Measurements from ENCODE around the gene TNS3.

The TNS3 gene

DNA sequence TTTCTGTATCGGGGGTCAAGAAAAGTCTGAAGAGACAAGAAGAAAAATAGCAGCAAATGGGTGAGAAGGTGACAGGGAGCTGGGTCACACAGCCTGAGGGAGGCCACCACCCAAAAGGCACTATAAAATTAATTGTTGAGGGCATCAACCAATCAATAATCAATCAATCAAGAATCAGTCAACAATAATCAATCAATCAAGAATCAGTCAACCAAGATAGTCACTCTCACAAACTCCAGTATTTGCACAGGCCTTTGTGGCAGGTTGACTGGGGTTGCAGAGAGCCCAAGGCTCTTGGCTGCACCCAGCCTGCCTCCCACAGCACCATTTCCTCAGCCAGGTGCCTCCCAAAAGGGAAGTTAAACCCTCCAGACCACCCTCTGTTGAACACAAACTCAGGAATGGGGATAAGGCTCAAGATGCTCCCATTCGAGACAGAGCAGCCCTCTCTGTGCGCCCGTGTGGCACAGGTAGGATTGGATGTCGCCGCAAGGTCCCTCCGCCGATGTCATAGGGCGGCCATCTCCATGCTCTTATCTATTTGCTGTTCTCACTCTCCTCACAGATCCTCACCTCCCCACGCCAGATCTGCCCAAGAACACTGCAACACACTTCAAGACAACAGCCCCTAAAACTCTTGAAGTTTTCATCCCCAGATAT is 64.0 kb downstream of the TNS3 start:
- ChIA-PET POLR2A (no interaction called here), CTCF (no interaction called here)
- TF ChIP-seq, protein P1, sequence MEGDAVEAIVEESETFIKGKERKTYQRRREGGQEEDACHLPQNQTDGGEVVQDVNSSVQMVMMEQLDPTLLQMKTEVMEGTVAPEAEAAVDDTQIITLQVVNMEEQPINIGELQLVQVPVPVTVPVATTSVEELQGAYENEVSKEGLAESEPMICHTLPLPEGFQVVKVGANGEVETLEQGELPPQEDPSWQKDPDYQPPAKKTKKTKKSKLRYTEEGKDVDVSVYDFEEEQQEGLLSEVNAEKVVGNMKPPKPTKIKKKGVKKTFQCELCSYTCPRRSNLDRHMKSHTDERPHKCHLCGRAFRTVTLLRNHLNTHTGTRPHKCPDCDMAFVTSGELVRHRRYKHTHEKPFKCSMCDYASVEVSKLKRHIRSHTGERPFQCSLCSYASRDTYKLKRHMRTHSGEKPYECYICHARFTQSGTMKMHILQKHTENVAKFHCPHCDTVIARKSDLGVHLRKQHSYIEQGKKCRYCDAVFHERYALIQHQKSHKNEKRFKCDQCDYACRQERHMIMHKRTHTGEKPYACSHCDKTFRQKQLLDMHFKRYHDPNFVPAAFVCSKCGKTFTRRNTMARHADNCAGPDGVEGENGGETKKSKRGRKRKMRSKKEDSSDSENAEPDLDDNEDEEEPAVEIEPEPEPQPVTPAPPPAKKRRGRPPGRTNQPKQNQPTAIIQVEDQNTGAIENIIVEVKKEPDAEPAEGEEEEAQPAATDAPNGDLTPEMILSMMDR (IDR thresholded peaks at IDR 0.05; ENCODE audit: control extremely low read depth, extremely low read depth, low read depth, missing control alignments), result no peak
- DNase-seq (ENCODE audit: extremely low spot score), result no peak

DNA sequence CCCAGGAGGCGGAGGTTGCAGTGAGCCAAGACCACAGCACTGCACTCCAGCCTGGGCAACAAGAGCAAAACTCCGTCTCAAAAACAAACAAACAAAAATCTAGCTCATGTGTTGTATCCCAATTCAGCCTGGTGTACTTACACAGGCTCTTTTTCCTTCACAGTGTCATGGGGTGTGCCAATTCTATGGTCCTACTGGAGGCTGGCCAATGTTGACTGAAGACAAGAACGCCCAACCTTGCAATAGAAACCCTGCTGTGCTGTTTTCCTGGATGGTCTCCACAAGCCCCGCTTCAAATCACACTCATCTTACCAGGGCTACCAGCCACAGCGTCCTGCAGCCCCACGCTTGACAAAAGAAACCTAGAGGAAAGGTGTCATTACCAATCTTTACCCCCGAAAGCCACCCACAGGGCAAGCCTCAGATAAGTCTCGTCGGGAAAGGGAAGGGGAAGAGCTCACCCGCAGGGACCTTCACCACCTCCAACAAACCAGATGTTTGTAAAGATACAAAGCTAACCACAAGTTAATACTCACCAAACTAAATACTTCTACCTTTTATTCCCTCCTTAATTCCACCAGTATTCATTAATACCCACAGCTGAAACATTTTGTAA is 64.8 kb downstream of the TNS3 start:
- CTCF ChIA-PET, result no interaction called here
- TF ChIP-seq, protein P1 (IDR thresholded peaks at IDR 0.05; ENCODE audit: control extremely low read depth, extremely low read depth, low read depth, missing control alignments), result no peak
- POLR2A ChIA-PET, result no interaction called here
- DNase-seq (ENCODE audit: extremely low spot score), result no peak

DNA sequence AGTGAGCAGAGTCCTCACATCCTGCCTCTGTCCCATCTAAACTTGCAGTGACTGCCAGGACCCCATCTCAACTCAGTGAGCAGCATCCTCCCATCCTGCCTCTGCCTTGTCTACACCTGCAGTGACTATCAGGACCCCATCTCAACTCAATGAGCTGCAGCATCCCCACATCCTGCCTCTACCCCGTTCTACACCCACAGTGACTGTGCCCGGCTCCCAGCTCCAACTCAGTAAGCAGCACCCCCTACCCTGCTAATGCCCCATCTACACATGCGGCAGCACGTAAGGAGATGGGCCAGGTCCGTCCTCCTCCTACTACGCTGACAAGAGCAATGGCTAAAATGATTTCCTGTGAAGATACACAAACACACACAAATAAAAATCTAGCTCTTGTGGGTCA is 65.5 kb downstream of the TNS3 start:
- ChIA-PET POLR2A (no interaction called here), CTCF (no interaction called here)
- DNase-seq (ENCODE audit: extremely low spot score), result no peak
- TF ChIP-seq, protein P1 (IDR thresholded peaks at IDR 0.05; ENCODE audit: control extremely low read depth, extremely low read depth, low read depth, missing control alignments), result no peak

DNA sequence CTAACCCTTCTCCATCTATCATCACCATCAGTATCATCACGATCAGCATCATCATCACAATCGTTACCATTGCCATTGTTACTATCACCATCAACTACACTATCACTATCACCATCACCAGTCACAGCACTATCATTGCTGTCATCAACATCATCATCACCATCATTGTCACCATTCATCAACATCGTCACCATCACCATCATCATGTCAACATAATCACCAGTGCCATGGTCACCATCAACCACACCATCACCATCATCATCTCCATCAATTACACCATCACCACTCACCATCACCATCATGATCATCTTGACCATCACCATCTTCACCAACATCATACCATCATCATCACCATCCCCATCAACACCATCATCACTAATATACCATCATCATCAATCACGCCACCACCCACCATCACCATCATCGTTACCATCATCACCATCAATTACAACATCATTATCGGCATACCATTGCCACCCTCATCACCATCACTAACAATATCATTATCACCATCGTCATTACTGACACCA is 66.5 kb downstream of the TNS3 start:
- no peak for DNase-seq (ENCODE audit: extremely low spot score)
- TF ChIP-seq, protein P1 (IDR thresholded peaks at IDR 0.05; ENCODE audit: control extremely low read depth, extremely low read depth, low read depth, missing control alignments), result no peak

DNA sequence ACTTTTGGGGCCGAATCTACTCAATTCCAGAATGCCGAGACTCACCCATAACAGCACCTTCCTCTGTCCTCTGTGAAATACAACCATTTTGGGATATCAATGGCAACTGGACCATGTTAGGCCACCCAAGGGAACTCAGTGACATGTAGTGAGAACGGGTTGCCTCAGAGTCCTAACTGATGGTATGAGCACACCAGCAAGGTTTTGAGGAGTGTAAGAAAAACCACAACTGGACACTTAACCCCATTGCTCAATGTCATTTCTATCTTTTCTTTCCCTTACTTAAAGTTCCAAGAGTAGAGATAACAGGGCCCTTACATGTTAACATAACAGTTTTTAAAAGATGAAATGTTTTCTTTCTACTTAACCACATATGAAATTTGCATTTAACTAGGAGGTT is 67.1 kb downstream of the TNS3 start:
- ChIA-PET POLR2A (no interaction called here), CTCF (no interaction called here)
- TF ChIP-seq, protein P1 (IDR thresholded peaks at IDR 0.05; ENCODE audit: control extremely low read depth, extremely low read depth, low read depth, missing control alignments), result no peak
- no peak for DNase-seq (ENCODE audit: extremely low spot score)

More for the DNA sequence above, 66.5 kb downstream of the TNS3 start:
- ChIA-PET CTCF (no interaction called here), POLR2A (no interaction called here)

DNA sequence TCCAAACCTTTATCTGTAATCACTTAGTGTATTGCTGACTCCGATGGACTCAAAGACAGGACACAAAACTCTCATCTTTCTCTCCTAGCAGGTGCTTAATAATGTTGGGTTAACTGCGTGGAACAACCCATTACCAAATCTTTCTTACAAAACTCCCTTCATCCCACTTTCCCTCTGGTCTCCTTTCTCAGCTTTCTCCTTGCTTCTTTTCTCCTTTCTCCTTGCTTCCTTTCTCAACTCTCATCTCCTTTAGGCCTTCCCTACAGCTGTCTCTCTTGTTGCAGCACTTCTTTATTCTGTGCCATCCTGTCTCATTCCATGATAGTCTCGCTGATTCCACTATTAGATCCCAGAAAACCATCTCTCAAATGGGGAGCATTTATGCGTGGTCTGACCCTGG is 67.5 kb downstream of the TNS3 start:
- TF ChIP-seq, protein P1 (IDR thresholded peaks at IDR 0.05; ENCODE audit: control extremely low read depth, extremely low read depth, low read depth, missing control alignments), result no peak
- CTCF ChIA-PET, result no interaction called here
- POLR2A ChIA-PET, result no interaction called here

More for the DNA sequence above, 67.5 kb downstream of the TNS3 start:
- no peak for DNase-seq (ENCODE audit: extremely low spot score)

All from GM10248 (cell line).